CD4-positive, alpha-beta T cell (primary cell): ENCODE data around the gene ADGRA1. TPM values are rescaled to one million over a fixed set of nuclear protein-coding genes. Genes with fewer than 3 reads are reported as not detected.

Source experiments
- ATAC-seq: fragments of 200-7000 bp; cut with Tn5 transposase; one replicate; pipeline ENCODE4 v1.10.0; 2022; ENCODE audit warnings: mild to moderate bottlenecking; ENCODE audit not compliant: poor library complexity
- CTCF ChIA-PET: fragments of 350-600 bp; sonication (Branson Sonifier 250); formaldehyde crosslinking; loops from one replicate; lab custom pipeline; 2021; ENCODE audit warnings: antibody characterized with exemption, inconsistent platforms; lab: Charles Lee
- POLR2A ChIA-PET: fragments of 350-600 bp; sonication (Branson Sonifier 250); formaldehyde crosslinking; loops from one replicate; lab custom pipeline; 2021; ENCODE audit warnings: antibody characterized with exemption, inconsistent platforms; lab: Charles Lee
- DNase-seq, 14 experiments: peaks; one replicate each; pipeline ENCODE4 v3.0.0-alpha.2; 2013 to 2020; ENCODE audit warnings: mixed read lengths in 2 of 14
- H3K27ac ChIP-seq, 2 donors: one replicate each; pipeline versions ENCODE4 v1.5.1 to v1.7.0; 2013; ENCODE audit warnings: low read length in 2 of 2, low read depth in 1 of 2, mild to moderate bottlenecking in 1 of 2
- H3K27me3 ChIP-seq, 2 experiments: 1 replicate in 1 of 2; 2 replicates in 1 of 2; pipeline versions ENCODE4 v1.6.1 to v1.7.0; 2013; ENCODE audit warnings: low read length in 2 of 2, control low read depth in 1 of 2, mild to moderate bottlenecking in 1 of 2, moderate library complexity in 1 of 2; ENCODE audit not compliant: insufficient read depth in 2 of 2, control insufficient read depth in 1 of 2
- H3K36me3 ChIP-seq: one replicate; pipeline ENCODE4 v1.6.1; 2013; ENCODE audit warnings: low read length, control low read depth; ENCODE audit not compliant: insufficient read depth
- H3K4me1 ChIP-seq: one replicate; pipeline ENCODE4 v1.6.1; 2013; ENCODE audit warnings: low read length, control low read depth; ENCODE audit not compliant: insufficient read depth
- H3K4me3 ChIP-seq: one replicate; pipeline ENCODE4 v1.5.1; 2013; ENCODE audit warnings: mild to moderate bottlenecking, low read length, moderate library complexity
- H3K9me3 ChIP-seq, 2 experiments: 1 replicate in 1 of 2; 2 replicates in 1 of 2; pipeline versions ENCODE4 v1.6.1 to v1.7.0; 2013; ENCODE audit warnings: low read length in 2 of 2, mild to moderate bottlenecking in 2 of 2, control low read depth in 1 of 2, moderate library complexity in 1 of 2; ENCODE audit not compliant: control insufficient read depth in 1 of 2, insufficient read depth in 1 of 2
- H3K27ac Mint-ChIP-seq: one replicate; pipeline ENCODE4 v1.8.0; 2020; ENCODE audit warnings: mixed read lengths
- H3K27me3 Mint-ChIP-seq: one replicate; pipeline ENCODE4 v1.8.0; 2021; ENCODE audit warnings: mixed read lengths
- H3K36me3 Mint-ChIP-seq: one replicate; pipeline ENCODE4 v1.8.0; 2021; ENCODE audit warnings: low read depth, mixed read lengths
- H3K4me1 Mint-ChIP-seq: one replicate; pipeline ENCODE4 v1.8.0; 2021; ENCODE audit warnings: low read depth, mixed read lengths
- H3K4me3 Mint-ChIP-seq: one replicate; pipeline ENCODE4 v1.8.0; 2020; ENCODE audit warnings: mild to moderate bottlenecking, mixed read lengths
- H3K9me3 Mint-ChIP-seq: one replicate; pipeline ENCODE4 v1.8.0; 2020; ENCODE audit warnings: mixed read lengths
- intact Hi-C, 2 experiments: fragments of 100-400 bp; cut with DNase I in 1 of 2; cut with micrococcal nuclease in 1 of 2; formaldehyde crosslinking; loops; one replicate each; pipeline versions ENCODE4 v1.15.1 to v1.9.0; 2023 to 2025; cut with DNase I, micrococcal nuclease
- total RNA-seq, 174 experiments: library from RNA in 2 of 174; stranded (reverse) in 2 of 174; gene quantifications; one replicate each; pipeline ENCODE4 v1.2.3 and lab custom pipeline; 2021 to 2026
- TF ChIP-seq, protein P1 (sequence below): fragments of 200-600 bp; IDR thresholded peaks from one replicate; pipeline ENCODE4 v1.8.0; 2022; ENCODE audit warnings: antibody characterized with exemption, mild to moderate bottlenecking

The ADGRA1 gene
- total RNA-seq, 2 experiments from 2014 or later = not detected

DNA sequence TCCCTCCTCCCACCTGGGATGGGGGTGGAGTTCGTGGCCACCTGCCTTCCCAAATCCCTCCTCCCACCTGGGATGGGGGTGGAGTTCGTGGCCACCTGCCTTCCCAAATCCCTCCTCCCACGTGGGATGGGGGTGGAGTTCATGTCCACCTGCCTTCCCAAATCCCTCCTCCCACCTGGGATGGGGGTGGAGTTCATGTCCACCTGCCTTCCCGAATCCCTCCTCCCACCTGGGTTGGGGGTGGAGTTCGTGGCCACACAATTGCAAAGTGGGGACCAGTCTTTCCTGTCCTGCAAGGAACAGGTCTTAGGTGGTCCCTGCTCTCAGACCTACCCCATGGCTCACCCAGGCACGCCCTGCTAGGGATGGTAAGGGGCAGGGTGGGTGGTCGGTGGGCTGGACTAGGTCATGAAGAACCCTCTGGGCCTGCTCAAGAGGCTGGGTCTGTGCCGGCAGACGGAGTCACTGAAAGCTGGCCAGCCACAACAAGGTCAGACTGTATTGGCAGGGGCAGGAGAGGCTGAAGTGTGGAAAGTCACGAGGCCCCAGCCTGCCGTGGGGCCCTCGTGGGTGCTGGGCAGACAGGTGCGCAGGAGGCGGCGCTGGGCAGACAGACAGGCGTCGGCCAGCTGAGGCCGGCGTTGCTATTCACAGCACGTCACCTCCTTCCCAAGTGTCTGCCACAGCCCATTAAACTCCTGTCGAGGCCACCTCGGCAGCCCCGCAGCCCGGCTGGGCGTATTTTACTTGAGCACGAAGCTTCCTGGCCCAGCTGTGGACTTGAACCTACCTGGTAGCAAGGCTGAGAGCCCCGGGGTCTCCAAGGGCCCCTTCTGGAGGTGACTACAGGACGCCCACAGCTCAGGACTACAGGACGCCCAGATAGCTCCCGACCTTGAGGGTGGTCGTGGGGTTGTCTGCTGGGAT is 76.4 kb downstream of the ADGRA1 start:
- no peak for ATAC-seq
- Mint-ChIP-seq H3K36me3 (no peaks in the 10 kb centered on the region), H3K27ac (no peak overlapping the region), H3K27me3 (peaks cover 29% of the 10 kb centered on the region), H3K9me3 (no peaks in the 10 kb centered on the region), H3K4me3 (no peak overlapping the region), H3K4me1 (no peaks in the 10 kb centered on the region)
- TF ChIP-seq, protein P1, sequence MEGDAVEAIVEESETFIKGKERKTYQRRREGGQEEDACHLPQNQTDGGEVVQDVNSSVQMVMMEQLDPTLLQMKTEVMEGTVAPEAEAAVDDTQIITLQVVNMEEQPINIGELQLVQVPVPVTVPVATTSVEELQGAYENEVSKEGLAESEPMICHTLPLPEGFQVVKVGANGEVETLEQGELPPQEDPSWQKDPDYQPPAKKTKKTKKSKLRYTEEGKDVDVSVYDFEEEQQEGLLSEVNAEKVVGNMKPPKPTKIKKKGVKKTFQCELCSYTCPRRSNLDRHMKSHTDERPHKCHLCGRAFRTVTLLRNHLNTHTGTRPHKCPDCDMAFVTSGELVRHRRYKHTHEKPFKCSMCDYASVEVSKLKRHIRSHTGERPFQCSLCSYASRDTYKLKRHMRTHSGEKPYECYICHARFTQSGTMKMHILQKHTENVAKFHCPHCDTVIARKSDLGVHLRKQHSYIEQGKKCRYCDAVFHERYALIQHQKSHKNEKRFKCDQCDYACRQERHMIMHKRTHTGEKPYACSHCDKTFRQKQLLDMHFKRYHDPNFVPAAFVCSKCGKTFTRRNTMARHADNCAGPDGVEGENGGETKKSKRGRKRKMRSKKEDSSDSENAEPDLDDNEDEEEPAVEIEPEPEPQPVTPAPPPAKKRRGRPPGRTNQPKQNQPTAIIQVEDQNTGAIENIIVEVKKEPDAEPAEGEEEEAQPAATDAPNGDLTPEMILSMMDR = no peak
- POLR2A ChIA-PET = no interaction called here
- DNase-seq = peak in 1 of 14 experiments; percentile 8
- intact Hi-C loops = no loop called here
- H3K4me1 ChIP-seq = peaks cover 13% of the 10 kb centered on the region
- peaks cover 16 to 24% of the 10 kb centered on the region in 2 experiments for H3K27me3 ChIP-seq
- CTCF ChIA-PET = no interaction called here
- no peak overlapping the region for H3K27ac ChIP-seq
- no peaks in the 10 kb centered on the region for H3K36me3 ChIP-seq
- no peak overlapping the region for H3K4me3 ChIP-seq
- peaks cover 0 to 20% of the 10 kb centered on the region in 2 experiments for H3K9me3 ChIP-seq

DNA sequence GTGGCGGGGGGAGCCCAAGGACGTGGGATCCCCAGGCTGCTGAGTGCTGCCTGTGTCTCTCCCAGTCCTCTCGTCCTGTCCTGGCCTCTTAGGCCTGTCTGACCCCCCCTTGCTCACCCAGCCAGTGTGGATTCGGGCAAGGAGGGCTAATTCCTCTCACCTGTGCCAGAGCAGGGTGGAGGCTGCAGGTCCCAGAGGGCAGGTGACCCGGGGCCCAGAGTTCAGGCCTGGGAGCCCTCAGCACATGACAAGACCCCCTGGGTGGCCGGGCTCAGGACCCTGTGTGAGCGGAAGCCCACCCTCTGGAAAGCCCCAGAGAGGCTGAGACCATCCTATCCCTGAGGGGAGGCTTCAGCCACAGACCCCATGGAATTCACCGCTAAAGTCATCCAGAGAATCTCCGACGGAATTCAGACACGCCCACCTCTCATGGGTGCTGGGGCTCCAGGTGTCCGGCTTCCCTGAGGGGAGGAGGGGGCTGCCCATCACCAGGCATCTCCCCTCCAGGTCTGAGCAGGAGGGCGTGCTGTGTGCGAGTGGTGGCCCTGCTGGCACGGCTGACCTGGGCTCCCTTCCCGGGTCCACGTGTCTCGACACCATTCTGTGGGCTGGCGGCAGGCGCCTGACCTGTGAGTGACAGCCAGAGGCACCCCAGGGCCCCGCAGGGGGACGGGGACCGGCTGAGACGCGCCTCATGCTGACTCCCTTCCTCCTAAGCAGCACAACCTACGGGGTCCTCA is 77.3 kb downstream of the ADGRA1 start:
- H3K4me1 ChIP-seq = peaks cover 13% of the 10 kb centered on the region
- no peaks in the 10 kb centered on the region for H3K9me3 Mint-ChIP-seq
- H3K27ac Mint-ChIP-seq = no peak overlapping the region
- no peaks in the 10 kb centered on the region for H3K4me1 Mint-ChIP-seq
- no peaks in the 10 kb centered on the region for H3K36me3 ChIP-seq
- peaks cover 0 to 28% of the 10 kb centered on the region in 2 experiments for H3K9me3 ChIP-seq
- intact Hi-C loops = no loop called here
- H3K4me3 ChIP-seq = no peak overlapping the region
- CTCF ChIA-PET = no interaction called here
- H3K27me3 ChIP-seq = peaks cover 11 to 19% of the 10 kb centered on the region in 2 experiments
- POLR2A ChIA-PET = no interaction called here
- TF ChIP-seq, protein P1 = no peak
- no peak overlapping the region for H3K27ac ChIP-seq
- H3K36me3 Mint-ChIP-seq = no peaks in the 10 kb centered on the region
- no peak for ATAC-seq
- H3K27me3 Mint-ChIP-seq = peaks cover 29% of the 10 kb centered on the region
- DNase-seq = peak in 1 of 14 experiments; percentile 12
- H3K4me3 Mint-ChIP-seq = no peak overlapping the region

GRCh38 chr10:133165556-133166503 is 78.1 kb downstream of the ADGRA1 start:
- H3K4me3 Mint-ChIP-seq = no peak overlapping the region
- no peaks in the 10 kb centered on the region for H3K9me3 Mint-ChIP-seq
- no peaks in the 10 kb centered on the region for H3K4me1 Mint-ChIP-seq
- peaks cover 29% of the 10 kb centered on the region for H3K27me3 Mint-ChIP-seq
- peaks cover 9 to 14% of the 10 kb centered on the region in 2 experiments for H3K27me3 ChIP-seq
- H3K4me1 ChIP-seq = peaks cover 8% of the 10 kb centered on the region
- no peaks in the 10 kb centered on the region for H3K36me3 Mint-ChIP-seq
- H3K4me3 ChIP-seq = no peak overlapping the region
- ATAC-seq (no peak), DNase-seq (peak in 1 of 14 experiments; percentile 5)
- ChIA-PET CTCF (no interaction called here), POLR2A (no interaction called here)
- no peaks in the 10 kb centered on the region for H3K36me3 ChIP-seq
- H3K27ac ChIP-seq = no peak overlapping the region
- H3K27ac Mint-ChIP-seq = no peak overlapping the region
- TF ChIP-seq, protein P1 = no peak
- H3K9me3 ChIP-seq = peaks cover 0 to 27% of the 10 kb centered on the region in 2 experiments
- intact Hi-C loops = no loop called here
